ENCODE results near the gene LEPROT.
"Not testable (repeated sequence)": the region's sequence is repeated elsewhere in the genome, so short reads cannot be mapped to it uniquely, and the experiment has no call there.

The LEPROT gene

GRCh38 chr1:65437616-65438015 is 17.1 kb downstream of the LEPROT start:
- no peak for DNase-seq (ENCODE audit: low spot score)

DNA sequence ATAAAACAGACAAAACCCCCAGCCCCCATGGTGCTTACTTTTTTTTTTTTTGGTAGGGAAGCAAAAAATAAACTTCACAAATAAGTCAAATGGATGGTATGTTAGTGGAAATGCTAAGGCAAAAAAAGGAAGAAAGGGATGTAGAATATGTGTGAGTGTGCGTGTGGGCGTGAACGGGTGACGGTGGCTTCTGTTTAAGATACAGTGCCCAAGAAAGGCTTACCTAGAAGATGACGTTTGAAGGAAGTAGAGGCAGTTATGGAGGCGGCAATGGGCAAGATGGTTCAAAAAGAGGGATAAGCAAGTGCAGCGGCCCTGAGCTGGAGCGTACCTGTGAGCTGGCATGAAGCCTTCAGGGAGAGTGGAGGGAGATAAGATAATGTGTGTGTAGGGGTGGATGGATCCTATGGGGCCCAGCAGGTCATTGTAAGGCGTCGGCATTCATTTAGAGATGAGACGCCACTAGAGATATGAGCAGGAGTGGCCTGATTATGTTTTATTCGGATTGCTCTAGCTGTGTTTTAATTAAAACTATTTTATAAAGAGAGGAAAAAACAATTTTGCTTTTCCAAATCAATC is 19.9 kb downstream of the LEPROT start:
- DNase-seq (ENCODE audit: low spot score): no peak

DNA sequence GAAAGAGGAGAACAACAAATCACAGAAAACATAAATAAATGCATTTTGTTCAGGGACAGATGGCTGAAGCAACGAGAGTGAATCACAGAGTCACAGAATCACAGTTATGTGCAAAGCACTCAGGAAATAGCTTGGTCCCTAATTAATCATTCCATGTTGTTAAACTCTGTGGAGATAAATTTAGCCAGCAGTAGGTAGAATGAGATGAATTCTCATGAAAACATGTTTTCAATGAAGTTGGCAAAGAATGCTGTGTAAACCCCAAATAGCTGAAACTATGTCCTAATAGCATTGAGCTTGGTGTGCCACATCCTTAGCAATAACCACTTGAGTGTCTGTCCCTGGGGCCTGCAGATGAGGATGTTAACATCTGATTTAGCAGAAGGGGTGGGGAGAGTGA is 20.4 kb downstream of the LEPROT start:
- no peak for DNase-seq (ENCODE audit: low spot score)

DNA sequence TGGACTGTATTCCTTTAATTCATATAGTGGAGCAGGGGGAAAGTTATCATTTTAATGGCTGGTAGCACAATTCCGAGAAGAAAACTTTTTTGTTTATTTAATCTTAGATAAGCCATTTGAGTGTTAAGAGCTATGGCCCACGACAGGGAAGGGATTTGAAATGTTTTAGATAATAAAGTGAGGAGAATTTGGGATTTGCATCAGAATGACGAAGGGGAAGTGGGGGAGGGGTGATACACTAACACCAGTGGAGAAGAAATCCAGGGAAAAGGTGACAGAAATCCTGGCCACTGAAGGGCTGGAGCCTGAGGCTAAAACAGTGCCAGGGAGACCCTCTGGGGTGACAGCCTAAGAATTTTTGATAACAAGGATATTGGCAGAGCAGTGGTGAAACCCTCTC is 21.0 kb downstream of the LEPROT start:
- DNase-seq (ENCODE audit: low spot score): no peak

DNA sequence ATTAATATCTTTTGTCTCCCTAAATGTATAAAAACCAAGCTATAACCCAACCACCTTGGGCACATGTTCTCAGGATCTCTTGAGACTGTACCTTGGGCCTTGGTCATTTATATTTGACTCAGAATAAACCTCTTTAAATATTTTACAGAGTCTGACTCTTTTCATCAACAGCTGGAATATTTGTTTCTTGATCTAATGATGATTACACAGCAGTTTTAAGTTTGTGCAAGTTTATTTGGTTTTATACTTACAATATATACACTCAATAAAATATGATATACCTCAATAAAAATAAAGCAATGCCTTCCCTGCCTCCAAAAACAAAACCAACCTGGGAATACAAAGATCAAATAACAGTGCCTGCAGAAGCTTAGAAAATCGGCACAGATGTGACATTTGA is 22.0 kb downstream of the LEPROT start:
- DNase-seq (ENCODE audit: low spot score): no peak

- DNase-seq (ENCODE audit: low spot score): no peak
Observed at GRCh38 chr1:65443647-65444046, 23.2 kb downstream of the LEPROT start.

- no peak for DNase-seq (ENCODE audit: low spot score)
Observed at GRCh38 chr1:65444128-65444640, 23.7 kb downstream of the LEPROT start.

DNA sequence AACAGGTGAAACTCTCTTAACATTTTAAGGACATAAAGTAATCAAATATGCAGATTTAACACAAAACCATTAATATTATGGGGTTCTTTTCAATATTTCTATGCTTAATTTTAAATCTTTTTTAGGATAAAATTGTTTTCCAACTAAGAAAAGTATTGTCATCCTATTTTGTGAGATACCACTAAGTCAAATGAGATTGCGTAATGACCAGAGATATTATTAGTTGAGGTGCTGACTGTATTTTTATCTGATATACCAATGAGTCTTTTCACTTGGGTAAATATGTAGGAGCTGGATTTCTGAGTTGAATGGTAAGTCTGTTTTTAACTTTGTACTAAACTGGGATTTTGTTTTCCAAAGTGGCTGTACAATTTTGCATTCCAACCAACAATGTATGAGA is 25.4 kb downstream of the LEPROT start:
- no peak for DNase-seq (ENCODE audit: low spot score)

DNA sequence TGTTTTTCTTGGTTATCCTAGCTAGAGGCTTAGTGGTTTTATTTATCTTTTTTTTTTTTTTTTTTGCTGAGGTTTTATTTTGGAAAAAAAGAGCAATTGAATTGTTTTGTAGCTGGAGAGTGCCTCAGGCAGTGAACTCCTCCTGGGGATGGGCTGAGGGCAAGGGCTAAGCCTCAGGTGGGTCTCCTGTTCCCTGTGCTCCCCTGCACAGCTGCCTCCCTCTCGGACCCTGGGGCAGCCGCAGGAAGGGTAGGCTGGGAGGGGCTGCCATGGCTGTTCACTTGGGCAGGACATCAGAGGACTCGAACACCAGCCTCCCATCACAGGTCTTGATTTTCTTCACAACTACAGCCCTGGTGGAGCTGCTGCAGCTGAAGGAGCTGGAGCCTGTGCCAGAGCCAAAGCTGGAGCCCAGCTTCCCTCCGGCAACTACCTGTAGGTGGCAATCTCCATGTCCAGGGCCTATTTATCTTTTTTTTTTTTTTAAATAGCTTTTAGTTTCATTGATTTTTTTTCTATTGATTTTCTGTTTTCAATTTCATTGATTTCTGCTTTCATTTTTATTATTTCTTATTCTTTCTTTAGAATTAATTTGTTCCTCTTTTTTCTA is 28.9 kb downstream of the LEPROT start:
- DNase-seq (ENCODE audit: low spot score): no peak

- not testable (repeated sequence) for DNase-seq (ENCODE audit: low spot score)
Observed at GRCh38 chr1:65455678-65456077, 35.2 kb downstream of the LEPROT start.

- DNase-seq (ENCODE audit: low spot score): no peak
Observed at GRCh38 chr1:65456481-65456880, 36.0 kb downstream of the LEPROT start.

DNA sequence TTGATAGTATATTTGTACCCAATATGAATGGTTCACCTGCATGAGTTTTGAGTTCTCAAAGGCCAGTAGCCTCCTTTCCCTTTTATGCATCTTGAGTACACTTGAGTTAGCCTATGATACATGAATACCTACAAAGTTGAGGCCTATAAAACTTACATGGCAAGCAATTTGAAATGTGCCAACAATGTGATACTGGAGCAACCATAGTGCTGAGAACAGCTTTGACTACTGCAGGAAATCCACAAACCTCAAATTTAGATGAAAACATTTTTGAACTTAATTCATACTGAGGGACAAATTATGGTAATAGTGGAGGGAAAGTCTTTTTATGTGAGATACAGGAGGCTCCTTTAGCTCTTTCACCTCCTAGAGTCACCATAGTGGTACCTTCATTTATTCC is 37.4 kb downstream of the LEPROT start:
- DNase-seq (ENCODE audit: low spot score): no peak

DNA sequence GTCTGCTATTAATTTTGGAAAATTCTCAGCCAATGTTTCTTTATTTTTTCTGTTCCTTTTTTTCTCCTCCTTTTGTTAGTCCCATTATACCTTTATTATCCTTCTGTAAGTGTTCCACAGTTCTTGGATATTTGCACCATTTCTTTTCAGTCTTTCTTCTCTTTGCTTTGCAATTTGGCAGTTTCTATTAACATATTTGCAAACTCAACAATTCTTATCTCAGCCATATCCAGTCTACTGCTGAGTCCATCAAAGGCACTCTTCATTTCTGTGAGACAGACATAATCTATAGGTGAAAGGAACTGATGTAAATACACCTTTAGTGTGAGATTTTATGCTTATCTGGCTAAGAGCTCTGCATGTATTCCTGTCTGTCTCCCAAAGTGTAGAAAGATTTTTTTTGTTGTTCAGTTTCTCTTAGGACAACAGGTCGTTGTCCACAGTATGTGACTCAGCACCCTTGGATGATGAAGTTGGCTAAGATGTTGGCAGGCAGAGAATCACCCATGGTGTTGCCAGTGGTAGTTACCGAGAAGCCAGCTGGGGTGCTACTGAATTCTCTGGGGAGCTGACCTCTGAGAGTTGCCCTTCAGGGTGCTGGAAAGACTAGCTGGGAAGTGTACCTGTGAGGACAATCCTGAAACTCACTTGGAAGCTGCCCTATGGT is 38.4 kb downstream of the LEPROT start:
- DNase-seq (ENCODE audit: low spot score): no peak

- no peak for DNase-seq (ENCODE audit: low spot score)
Observed at GRCh38 chr1:65459397-65459768, 38.9 kb downstream of the LEPROT start.

DNA sequence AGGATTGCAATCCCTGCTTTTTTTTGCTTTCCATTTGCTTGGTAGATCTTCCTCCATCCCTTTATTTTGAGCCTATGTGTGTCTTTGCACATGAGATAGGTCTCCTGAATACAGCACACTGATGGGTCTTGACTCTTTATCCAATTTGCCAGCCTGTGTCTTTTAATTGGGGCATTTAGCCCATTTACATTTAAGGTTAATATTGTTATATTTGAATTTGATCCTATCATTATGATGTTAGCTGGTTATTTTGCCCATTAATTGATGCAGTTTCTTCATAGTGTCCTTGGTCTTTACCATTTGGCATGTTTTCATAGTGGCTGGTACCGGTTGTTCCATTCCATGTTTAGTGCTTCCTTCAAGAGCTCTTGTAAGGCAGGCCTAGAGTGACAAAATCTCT is 45.4 kb downstream of the LEPROT start:
- not testable (repeated sequence) for DNase-seq (ENCODE audit: low spot score)

- DNase-seq (ENCODE audit: low spot score): peak; percentile 82
Observed at GRCh38 chr1:65467536-65467935, 47.1 kb downstream of the LEPROT start.

DNA sequence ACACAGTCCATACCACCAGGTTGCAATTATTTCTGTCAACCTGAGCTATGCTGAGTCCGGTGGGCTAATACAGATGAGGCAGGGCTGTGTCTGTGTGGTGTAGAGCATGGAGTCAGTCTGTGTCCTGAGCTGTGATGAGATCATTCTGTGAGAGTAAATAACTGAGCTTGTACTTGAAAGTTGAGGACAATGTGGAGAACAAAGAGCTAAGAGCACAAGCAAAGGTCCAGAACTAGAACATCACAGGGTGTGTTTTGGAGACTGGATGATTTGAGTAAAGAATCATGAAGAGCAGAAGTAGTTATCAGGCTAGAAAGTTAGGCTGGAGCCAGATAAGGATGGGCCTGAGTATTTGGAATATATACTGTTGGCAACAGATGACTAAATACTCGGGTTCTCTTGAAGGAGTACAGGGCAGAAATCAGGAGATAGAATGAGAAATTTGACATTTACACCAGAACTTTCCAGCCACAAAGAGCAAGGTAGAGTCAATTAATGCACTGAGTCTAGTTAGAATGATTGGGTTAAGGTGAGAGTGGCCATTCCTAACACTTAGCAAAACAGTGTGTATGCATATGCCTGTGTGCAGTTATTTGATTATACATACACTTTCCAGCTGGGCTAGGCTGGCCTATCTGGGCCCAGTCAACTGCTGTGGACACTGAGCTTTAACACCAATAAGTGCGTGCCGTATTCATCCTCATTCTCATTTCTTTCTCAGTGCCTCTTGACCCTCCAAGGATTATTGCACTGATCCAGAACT is 48.8 kb downstream of the LEPROT start:
- peak; percentile 63 for DNase-seq (ENCODE audit: low spot score)

DNA sequence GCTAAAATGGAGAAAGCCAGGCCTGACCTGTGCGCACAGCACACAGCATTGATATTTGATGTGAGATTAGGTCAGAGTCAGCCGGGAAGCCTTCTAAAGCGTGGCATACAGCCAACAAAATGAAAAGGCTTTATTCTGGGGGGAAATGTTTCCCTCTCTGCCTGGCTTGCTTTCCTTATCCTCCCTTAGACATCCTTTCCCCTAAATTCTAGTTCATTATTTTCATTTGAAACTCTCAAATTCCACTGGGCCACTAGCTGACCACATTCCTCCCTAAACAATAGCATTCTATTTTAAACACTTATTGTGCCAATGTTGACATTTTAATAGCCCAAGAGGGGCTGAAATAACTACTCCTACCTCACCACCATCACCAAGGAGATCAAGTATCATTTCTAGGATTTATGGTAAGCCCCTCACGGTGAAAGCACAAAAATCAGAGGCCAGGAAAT is 49.4 kb downstream of the LEPROT start:
- peak; percentile 51 for DNase-seq (ENCODE audit: low spot score)

- no peak for DNase-seq (ENCODE audit: low spot score)
Observed at GRCh38 chr1:65470766-65471165, 50.3 kb downstream of the LEPROT start.

- DNase-seq (ENCODE audit: low spot score): no peak
Observed at GRCh38 chr1:65471213-65471833, 50.9 kb downstream of the LEPROT start.

DNA sequence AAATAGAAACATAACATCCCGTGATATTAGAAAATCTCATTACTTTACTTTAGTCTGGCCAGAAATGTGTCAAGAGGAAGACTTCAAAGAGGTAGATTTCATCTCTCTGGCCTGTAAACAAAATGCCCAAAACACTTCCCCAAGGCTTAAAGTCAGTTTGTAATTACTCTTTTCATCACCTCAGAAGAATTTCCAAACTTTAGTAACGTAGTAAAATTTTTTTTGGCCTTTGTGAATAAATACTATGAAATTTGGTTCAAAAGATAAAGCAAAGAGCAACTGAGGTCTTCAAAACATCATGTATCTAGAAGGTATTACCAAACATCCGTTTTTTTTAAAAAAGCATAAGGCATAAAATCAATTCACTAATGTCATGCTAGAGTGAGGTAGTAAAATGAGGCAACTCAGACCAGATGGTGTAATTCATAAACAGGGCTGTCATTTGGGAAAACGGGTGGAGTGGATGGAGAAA is 51.4 kb downstream of the LEPROT start:
- DNase-seq (ENCODE audit: low spot score): no peak

DNA sequence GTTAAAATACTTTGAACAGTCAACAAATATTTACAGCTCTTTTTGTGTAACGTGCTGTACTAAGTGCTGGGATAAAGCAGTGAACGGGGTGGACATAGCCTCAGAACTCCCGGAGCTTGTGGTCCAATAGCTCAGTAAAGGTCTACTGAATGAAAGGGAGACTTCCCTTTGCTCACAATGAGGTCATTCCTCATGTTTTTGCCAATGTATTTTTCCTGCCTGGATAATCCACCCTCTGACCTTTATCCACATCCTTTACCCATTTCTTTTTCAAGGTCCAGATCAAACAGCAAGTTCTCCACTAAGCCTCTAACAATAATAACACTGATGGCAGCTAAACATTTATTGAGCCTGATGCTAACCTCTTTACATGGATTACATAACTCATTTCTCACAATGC is 55.9 kb downstream of the LEPROT start:
- no peak for DNase-seq (ENCODE audit: low spot score)
